Adrenal gland (tissue), 5 donors: ENCODE data around the gene HRH2.

ENCODE experiments used
- CTCF ChIP-seq, 6 experiments: fragments of 450-650 bp in 4 of 6; fragments of 200-600 bp in 2 of 6; sonication (generic) in 1 of 6; IDR thresholded peaks; 1 replicate in 5 of 6; 2 replicates in 1 of 6; pipeline versions ENCODE4 v1.5.1 to v1.8.0; 2016 to 2021; ENCODE audit warnings: antibody characterized with exemption in 6 of 6, mild to moderate bottlenecking in 2 of 6, moderate library complexity in 1 of 6
- POLR2A ChIP-seq, 2 donors: fragments of 450-650 bp; IDR thresholded peaks; one replicate each; pipeline ENCODE4 v1.6.1; 2017; ENCODE audit warnings: antibody characterized with exemption in 2 of 2, mild to moderate bottlenecking in 2 of 2, moderate library complexity in 1 of 2
- donor health status: DM: no; HTN: no; CAD: no.

- TF ChIP-seq CTCF (IDR thresholded peaks at IDR 0.05) (no peak), POLR2A (IDR thresholded peaks at IDR 0.05) (no peak)
Measured at GRCh38 chr5:175690025-175690424, 32.2 kb downstream of the HRH2 start.
